Right cardiac atrium (tissue), 5 donors: ENCODE measurements around the gene NFATC2IP. TPM values are rescaled to one million over a fixed set of nuclear protein-coding genes. Genes with fewer than 3 reads are reported as not detected.

Source experiments
- polyA plus RNA-seq: library from polyadenylated mRNA; stranded (reverse); fragments of 200-250 nt; gene quantifications from one replicate; pipeline ENCODE4 v1.2.3, GENCODE V29; 2013
- total RNA-seq, 4 donors: library from RNA; stranded (reverse); fragmentation: NEBNext Ultra II Directional; extraction: Animal tissue kit (Norgen Biotek cat#: 25700); gene quantifications; one replicate each; pipeline ENCODE4 v1.2.1, GENCODE V29; 2021
- donor health status: healthy with polysubstance abuse.
- donor health status: DM: no; HTN: yes; CAD: no.
- donor health status: DM: no; HTN: no; CAD: no.
- donor health status: DM: no; HTN: yes; CAD: no; lungs with severe emphysema.
- donor health status: DM: yes; HTN: yes; CAD: no.

Gene NFATC2IP
- total and polyA plus RNA-seq, 5 donors: 13.4 to 18.0 (median 17.2) TPM

Other genes with a start within 250 kb of the NFATC2IP start
- 100 to 1,000 TPM; 292 to 519 (median 437) TPM for gene EIF3C, start 239.5 kb upstream of the NFATC2IP start, total RNA-seq
- gene EIF3C, start 239.5 kb upstream of the NFATC2IP start, polyA plus RNA-seq: 241 TPM
- gene NPIPB9, start 199.2 kb upstream of the NFATC2IP start, total RNA-seq: 1 to 10 TPM in 2 of 4 donors, not detected in 2; 1.3 to 1.6 TPM
- gene NPIPB9, start 199.2 kb upstream of the NFATC2IP start, polyA plus RNA-seq: 0.45 TPM
- gene ATXN2L, start 127.9 kb upstream of the NFATC2IP start, total RNA-seq: 10 to 100 TPM; 55.3 to 59.8 (median 58.8) TPM
- 40.1 TPM for gene ATXN2L, start 127.9 kb upstream of the NFATC2IP start, polyA plus RNA-seq
- gene TUFM, start 104.6 kb upstream of the NFATC2IP start, total RNA-seq: 100 to 1,000 TPM; 160 to 188 (median 173) TPM
- 227 TPM for gene TUFM, start 104.6 kb upstream of the NFATC2IP start, polyA plus RNA-seq
- 10 to 100 TPM; 38.6 to 50.2 (median 44.9) TPM for gene SH2B1, start 87.1 kb upstream of the NFATC2IP start, total RNA-seq
- 41.7 TPM for gene SH2B1, start 87.1 kb upstream of the NFATC2IP start, polyA plus RNA-seq
- under 1 TPM; 0.11 to 0.75 (median 0.58) TPM for gene ATP2A1, start 72.4 kb upstream of the NFATC2IP start, total RNA-seq
- 0.11 TPM for gene ATP2A1, start 72.4 kb upstream of the NFATC2IP start, polyA plus RNA-seq
- 10 to 100 TPM; 13.4 to 24.3 (median 19.2) TPM for gene RABEP2, start 25.7 kb upstream of the NFATC2IP start, total RNA-seq
- 27.4 TPM for gene RABEP2, start 25.7 kb upstream of the NFATC2IP start, polyA plus RNA-seq
- gene CD19, start 19.0 kb upstream of the NFATC2IP start, total RNA-seq: under 1 TPM in 2 of 4 donors, not detected in 2; 0.12 to 0.20 TPM
- gene CD19, start 19.0 kb upstream of the NFATC2IP start, polyA plus RNA-seq: 0.25 TPM
- 10 to 100 TPM; 16.1 to 18.0 (median 16.5) TPM for gene SPNS1, start 23.8 kb downstream of the NFATC2IP start, total RNA-seq
- gene SPNS1, start 23.8 kb downstream of the NFATC2IP start, polyA plus RNA-seq: 19.5 TPM
- gene LAT, start 34.1 kb downstream of the NFATC2IP start, total RNA-seq: 1 to 10 TPM; 1.2 to 2.9 (median 2.2) TPM
- gene LAT, start 34.1 kb downstream of the NFATC2IP start, polyA plus RNA-seq: 2.0 TPM